Pons (tissue), 1 donor: ENCODE measurements around the gene ABCC3.

Experiments
- DNase-seq: peaks from one replicate; pipeline ENCODE4 v3.0.0-alpha.2; 2016; ENCODE audit warnings: low spot score

Gene ABCC3

GRCh38 chr17:50627036-50627781 lies 7.5 kb upstream of the ABCC3 start:
- DNase-seq = no peak

GRCh38 chr17:50627782-50628601 lies 6.7 kb upstream of the ABCC3 start:
- no peak for DNase-seq

- DNase-seq = no peak
Observed at GRCh38 chr17:50629902-50630301, 4.8 kb upstream of the ABCC3 start.

DNA sequence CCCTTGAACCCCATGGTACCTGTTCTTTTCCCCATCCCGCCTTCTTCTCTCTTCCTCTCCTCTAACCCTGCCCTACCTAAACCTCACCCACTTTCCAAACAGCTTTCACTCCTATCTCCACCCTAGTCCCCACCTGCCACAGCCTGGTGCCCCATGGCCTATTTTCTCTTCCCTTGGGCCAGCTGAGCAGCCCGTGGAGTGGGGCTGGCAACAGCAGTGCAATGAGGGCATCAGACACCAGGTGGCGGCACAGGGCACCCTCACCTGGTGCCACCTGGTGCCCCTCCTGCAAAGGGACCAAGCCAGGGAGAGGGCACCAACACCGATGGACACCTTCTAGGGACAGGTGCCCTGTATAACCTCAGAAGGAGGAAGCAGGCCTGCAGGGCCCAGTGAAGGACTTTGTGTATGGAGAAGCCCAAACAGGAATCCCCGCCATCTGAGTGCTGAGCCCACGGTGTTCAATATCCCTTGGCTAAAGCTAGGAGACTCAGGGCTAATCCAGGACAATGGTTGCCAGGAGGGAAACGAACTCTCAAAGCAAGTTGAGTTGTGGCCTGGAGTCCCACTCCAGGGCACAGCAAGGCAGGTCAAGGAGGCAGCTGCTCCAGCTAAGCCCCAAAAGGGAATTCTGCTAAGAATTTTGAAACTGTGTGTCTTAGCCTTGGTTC lies 4.0 kb upstream of the ABCC3 start:
- no peak for DNase-seq

GRCh38 chr17:50631195-50631907 lies 3.3 kb upstream of the ABCC3 start:
- no peak for DNase-seq

- DNase-seq = no peak
Observed at GRCh38 chr17:50631908-50632571, 2.6 kb upstream of the ABCC3 start.

DNA sequence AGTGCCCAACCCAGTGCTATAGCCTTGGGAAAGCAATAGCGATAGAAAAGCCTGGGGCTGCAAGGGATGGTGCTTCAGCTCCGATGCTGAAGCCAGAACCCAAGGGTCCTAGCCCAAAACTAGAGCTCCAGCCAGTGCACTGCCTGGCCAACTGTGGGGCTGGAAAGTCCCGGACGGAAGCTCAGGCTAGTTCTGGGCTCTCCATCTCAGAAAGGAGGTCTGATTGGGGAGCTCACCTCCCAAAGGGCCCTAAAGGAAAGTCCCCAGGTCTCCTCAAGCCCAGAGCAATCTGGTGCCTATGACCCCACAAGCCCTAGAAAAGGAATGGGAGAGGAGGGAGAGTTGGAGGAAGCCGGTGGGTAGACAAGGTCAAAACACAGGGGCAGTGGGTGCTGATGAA lies 2.0 kb upstream of the ABCC3 start:
- DNase-seq = no peak

- no peak for DNase-seq
Observed at GRCh38 chr17:50633683-50634082, 998 bp upstream of the ABCC3 start.

- no peak for DNase-seq
Observed at GRCh38 chr17:50634915-50635731, 442 bp downstream of the ABCC3 start.

- DNase-seq = no peak
Observed at GRCh38 chr17:50635732-50635981, 976 bp downstream of the ABCC3 start.

DNA sequence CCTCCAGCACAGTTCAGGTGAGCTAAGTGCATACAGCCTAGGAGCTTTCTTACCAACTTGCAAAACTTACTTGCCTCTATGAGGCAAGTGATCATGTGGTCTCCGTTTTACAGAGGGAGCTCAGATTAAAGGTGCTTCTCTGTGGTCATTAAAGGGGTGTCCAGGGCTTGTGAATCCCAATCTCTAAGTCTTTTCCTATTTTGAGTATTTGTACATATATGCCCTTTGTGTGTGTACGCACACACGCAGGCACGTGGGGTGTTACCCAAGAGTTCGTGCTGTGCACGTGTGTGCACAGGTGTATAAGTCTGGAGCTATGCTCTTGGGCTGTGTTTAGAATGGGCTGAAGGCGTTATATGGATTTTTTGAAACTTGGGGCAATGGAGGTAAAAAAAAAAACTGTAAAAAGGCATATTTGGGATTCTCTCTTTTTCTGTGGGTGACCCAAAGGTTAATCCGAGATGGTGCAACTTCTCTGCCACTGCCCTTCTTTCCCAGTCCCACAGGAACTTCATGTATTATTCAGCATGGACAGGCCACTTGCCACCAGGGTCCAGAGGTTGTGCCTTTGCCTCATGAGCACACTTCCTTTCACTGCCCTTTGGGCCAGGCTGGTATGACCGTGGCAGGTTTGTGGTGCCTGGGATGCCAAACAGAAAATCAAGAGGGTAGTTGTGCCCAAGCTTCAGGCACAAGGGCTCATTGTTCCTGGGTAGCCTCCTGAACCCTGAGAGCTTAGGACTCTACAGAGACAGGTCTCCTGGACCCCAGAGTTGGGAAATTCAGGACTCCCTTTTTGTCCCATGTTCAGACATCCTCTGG lies 1.5 kb downstream of the ABCC3 start:
- no peak for DNase-seq

DNA sequence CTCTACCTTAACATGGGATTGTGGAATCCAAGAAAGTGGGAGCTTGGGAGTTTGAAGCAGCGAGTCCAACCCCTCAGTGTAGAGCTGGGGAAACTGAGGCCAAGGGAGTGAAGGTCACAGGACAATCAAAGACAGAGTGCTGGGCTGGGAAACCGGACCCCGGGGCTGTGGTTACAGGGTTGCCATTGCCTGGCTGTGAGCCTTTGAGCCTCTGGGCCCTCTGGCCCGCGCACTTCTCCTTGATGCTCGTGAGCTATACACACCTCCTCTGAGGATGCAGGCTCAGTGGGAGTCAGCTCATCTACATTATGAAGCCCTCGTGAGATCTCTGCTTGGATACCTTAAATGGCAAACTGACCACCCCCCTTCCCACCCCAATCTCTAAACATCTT lies 2.1 kb downstream of the ABCC3 start:
- no peak for DNase-seq

DNA sequence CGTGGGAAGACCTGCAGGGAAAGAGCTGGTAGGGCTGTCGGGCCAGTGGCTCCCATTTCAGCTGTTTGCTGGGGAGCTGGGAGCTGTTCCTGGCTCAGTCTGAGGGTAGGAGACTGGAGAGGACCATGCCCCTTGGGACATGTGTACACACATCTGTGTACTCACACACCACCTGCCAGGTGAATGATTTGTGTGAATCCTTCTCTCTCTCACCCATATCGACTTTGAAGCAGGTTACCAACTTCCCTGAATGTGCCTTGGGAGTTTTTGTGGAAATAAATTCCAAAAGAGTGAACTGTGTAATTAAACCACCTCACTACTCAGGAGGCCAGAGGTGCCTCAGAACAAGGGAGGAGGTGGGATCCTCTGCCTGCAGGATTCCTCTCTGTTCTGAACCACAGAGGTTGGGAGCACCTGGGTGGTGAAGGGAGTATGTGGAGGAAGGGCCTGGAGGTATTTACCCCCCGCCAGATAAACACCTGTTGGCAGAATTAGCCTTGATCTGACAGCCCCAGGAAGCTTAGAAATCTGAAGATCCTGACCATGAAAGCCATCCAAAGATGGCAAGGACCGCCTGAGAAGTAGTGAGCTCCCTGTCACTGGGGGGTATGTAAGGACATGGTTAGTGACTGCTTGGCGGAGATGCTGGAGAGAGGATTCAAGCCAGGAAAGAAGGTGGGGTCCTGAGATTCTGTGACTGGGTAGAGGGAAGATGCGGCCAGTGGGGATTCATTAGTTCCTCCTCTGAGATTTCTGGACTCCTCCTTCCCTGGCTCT lies 3.3 kb downstream of the ABCC3 start:
- DNase-seq = no peak

DNA sequence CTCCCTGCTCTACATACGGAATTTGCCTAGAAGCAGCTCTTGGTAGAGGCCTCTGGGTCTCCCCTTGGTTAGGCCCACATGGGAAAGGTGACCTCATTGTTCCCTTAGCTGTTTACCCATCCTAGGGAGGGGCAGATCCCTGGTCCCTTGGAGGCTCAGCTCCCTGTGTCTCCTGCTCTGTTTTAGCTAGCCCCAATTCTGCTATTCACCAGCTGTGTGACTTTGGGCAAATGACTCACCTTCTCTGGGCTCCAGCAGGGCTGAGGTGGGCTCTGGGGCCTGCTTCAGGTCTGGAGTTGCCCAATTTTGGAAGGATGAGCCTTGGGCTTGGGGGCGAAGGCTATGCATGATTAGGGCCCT lies 3.9 kb downstream of the ABCC3 start:
- DNase-seq = no peak

DNA sequence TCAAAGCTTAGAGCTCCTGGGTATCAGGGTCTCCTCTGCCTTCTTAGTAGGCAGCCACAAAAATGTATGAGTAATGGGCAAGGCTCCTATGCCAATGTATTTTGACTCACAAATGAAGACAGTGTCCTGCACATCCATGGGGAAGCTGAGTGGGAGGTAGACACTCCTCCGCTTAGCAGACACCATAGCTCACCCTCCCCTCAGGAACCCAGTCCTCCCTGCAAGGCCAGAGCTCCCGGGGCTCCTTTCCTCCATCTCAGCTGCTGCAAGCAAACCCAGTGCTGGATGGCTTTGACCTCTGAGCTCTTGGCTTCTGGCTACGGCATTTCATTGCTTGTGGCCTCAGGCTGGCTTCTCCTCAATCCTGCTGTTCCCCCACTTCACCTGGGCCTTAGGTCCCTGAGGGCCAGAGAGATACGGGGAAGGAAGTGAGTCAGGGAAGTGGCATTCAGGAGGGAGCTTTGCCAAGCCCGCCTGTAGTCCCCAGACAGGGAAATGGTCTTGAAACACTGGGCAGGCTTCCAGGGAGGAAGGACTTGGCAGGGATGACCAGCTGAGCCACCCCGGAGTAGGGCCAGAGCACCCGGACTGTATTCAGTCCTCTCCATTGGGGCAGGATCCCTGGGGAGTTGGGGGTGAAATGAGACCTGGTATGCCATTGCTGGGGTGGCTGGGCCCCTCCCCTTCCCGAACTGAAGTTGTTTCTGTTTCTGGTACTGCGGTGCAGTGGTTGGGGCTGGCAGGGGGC lies 4.5 kb downstream of the ABCC3 start:
- peak; percentile 77 for DNase-seq

DNA sequence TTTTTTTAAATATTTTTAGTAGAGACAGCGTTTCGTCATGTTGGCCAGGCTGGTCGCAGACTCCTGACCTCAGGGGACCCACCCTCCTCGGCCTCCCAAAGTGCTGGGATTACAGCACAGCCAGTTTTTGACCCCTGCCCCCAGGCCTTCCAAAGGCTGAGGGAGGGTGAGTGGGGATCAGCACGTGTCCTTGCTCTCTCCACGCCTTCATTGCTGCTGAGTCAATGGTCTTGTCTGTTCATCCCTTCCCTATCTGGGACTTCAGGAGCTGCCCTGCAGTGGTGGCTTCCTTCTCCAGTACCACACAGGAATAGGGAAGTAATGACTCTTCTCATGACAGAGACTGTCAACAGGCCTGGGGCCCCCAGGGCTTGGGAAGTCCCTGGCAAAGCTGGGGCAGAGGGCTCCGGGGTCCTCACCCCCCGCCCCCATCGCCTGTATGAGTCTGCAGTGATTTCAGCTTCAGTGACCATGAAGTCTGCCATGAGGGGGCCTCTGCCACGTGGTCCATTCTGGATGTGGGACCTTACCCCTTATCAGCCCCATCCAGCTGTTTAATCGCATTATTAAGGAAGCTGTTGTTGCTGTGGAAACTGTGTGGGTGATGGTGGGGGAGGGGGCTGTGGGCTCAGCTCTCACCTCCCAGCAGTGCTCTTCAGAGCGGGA lies 6.1 kb downstream of the ABCC3 start:
- peak; percentile 52 for DNase-seq

DNA sequence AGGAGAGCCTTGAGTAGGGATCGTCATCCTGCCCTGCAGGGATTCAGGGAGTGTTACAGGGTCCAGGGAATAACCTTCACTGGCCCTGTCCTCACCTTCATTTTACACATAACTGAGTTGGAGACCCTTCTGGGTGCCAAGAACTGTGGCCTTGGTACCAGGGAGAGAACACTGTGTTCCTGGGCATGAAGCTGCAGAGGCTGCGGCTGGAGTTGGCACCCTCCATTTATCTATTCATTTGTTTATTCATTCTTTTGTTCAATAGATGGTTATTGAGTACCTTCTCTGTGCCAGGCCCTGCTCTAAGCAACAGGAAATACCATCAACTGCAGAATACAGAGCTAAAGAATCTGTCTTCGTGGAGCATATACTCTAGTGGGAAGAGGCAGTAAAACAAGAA lies 6.7 kb downstream of the ABCC3 start:
- no peak for DNase-seq

- DNase-seq = no peak
Observed at GRCh38 chr17:50642071-50642721, 7.5 kb downstream of the ABCC3 start.
